Esophagus squamous epithelium (tissue), 5 donors: ENCODE data around the gene MED13L. TPM values are rescaled to one million over a fixed set of nuclear protein-coding genes. Genes with fewer than 3 reads are reported as not detected.

Source experiments
- DNase-seq: peaks from one replicate; lab custom pipeline; 2025; lab: John Stamatoyannopoulos, UW
- H3K27ac ChIP-seq, 4 donors: fragments of 200-600 bp; sonication (generic); one replicate each; pipeline ENCODE4 v1.5.1; 2016 to 2019; ENCODE audit warnings: mild to moderate bottlenecking in 1 of 4
- H3K27me3 ChIP-seq, 4 donors: fragments of 200-600 bp; sonication (generic); 1 replicate in 3 of 4; 2 replicates in 1 of 4; pipeline versions ENCODE4 v1.5.1 to v1.6.0; 2017 to 2021; ENCODE audit warnings: antibody characterized with exemption in 1 of 4
- H3K36me3 ChIP-seq, 3 donors: fragments of 200-600 bp; sonication (generic); one replicate each; pipeline ENCODE4 v1.5.1; 2016 to 2019
- H3K4me1 ChIP-seq, 3 donors: fragments of 200-600 bp; sonication (generic); one replicate each; pipeline ENCODE4 v1.5.1; 2017 to 2019
- H3K4me3 ChIP-seq, 4 donors: fragments of 200-600 bp; sonication (generic); 1 replicate in 3 of 4; 2 replicates in 1 of 4; pipeline ENCODE4 v1.5.1; 2016 to 2019; ENCODE audit warnings: mild to moderate bottlenecking in 2 of 4, moderate library complexity in 1 of 4
- H3K9me3 ChIP-seq, 3 donors: fragments of 200-600 bp; sonication (generic); one replicate each; pipeline ENCODE4 v1.5.1; 2016 to 2019
- POLR2A ChIP-seq, 4 donors: fragments of 450-650 bp; IDR thresholded peaks; one replicate each; pipeline ENCODE4 v1.6.1; 2017; ENCODE audit warnings: antibody characterized with exemption in 4 of 4, mild to moderate bottlenecking in 4 of 4, moderate library complexity in 3 of 4
- WGBS, 2 donors: methylation state at CpG; one replicate each; pipeline ENCODE4 v1.1.5; 2018; 5-methylcytosine and 5-hydroxymethylcytosine counted together
- intact Hi-C: fragments of 100-400 bp; cut with DNase I; formaldehyde crosslinking; loops from one replicate; pipeline ENCODE4 v1.15.0; 2022
- total RNA-seq, 4 donors: library from RNA; depleted of rRNA; stranded (reverse); fragments of >200 nt; gene quantifications; one replicate each; pipeline ENCODE4 v1.1.0, GENCODE V29; 2016
- TF ChIP-seq, protein P1 (sequence below), 6 experiments: fragments of 450-650 bp in 4 of 6; fragments of 200-600 bp in 2 of 6; sonication (generic) in 2 of 6; IDR thresholded peaks; one replicate each; pipeline ENCODE4 v1.5.1; 2016 to 2019; ENCODE audit warnings: antibody characterized with exemption in 6 of 6, mild to moderate bottlenecking in 4 of 6, moderate library complexity in 4 of 6
- donor health status: DM: yes; HTN: yes; CAD: no.

The MED13L gene
- total RNA-seq, 4 donors from 2014 or later = 52.2 to 137 (median 62.1) TPM

- DNase-seq = no peak
- intact Hi-C loops = no loop called here
- Histone ChIP-seq H3K4me3 (no peak overlapping the region), H3K9me3 (no peaks in the 10 kb centered on the region), H3K36me3 (peaks cover 0 to 4% (median 0%) of the 10 kb centered on the region in 3 donors), H3K27me3 (no peaks in the 10 kb centered on the region), H3K27ac (no peak overlapping the region), H3K4me1 (peaks cover 0 to 6% (median 0%) of the 10 kb centered on the region in 3 donors)
- no peak for TF ChIP-seq POLR2A (IDR thresholded peaks at IDR 0.05)
- TF ChIP-seq, protein P1, sequence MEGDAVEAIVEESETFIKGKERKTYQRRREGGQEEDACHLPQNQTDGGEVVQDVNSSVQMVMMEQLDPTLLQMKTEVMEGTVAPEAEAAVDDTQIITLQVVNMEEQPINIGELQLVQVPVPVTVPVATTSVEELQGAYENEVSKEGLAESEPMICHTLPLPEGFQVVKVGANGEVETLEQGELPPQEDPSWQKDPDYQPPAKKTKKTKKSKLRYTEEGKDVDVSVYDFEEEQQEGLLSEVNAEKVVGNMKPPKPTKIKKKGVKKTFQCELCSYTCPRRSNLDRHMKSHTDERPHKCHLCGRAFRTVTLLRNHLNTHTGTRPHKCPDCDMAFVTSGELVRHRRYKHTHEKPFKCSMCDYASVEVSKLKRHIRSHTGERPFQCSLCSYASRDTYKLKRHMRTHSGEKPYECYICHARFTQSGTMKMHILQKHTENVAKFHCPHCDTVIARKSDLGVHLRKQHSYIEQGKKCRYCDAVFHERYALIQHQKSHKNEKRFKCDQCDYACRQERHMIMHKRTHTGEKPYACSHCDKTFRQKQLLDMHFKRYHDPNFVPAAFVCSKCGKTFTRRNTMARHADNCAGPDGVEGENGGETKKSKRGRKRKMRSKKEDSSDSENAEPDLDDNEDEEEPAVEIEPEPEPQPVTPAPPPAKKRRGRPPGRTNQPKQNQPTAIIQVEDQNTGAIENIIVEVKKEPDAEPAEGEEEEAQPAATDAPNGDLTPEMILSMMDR (IDR thresholded peaks at IDR 0.05) = no peak
- 50 to 54% methylated on average over 1 of the region's 1 CpG for WGBS, 2 donors
Observed at GRCh38 chr12:116087962-116088361, 189.5 kb downstream of the MED13L start.

DNA sequence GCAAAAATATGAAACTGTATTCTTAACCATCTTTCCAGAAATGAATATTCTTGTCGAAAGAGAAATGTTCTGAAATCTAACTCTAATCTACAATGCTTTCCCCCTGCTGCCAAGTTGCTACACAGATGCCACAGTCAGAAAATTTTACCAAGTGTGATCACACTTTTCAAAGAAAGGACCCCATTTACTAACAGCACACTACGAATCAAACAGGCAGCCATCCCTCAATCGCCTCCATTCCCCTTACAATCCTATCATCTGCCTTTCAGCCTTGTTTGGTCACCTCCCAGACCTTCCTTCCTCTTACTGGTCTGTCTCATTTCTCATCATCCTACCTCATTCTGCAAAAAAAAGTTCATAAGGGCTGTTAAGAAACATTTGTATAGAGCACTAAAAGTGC is 190.1 kb downstream of the MED13L start:
- intact Hi-C loops = no loop called here
- 67 to 69% methylated on average over 3 of the region's 3 CpGs for WGBS, 2 donors

DNA sequence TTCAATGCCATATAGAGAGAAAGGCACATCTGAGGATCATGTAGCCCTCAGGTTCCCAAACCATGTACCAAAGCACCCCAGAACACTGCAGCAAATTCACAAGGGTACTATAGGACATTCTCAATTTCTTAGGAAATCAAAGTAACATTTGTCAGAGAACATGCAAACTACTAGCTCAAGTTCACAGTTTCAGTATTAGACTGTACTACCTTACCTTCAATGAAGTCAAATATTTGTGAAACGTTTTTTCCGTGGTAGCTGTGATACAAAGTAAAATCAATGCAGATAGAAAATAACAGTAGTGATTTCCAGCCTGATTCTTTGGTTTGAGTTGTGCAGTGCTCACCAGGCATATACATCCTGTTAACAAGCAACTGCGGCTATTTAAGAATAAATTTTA is 197.1 kb downstream of the MED13L start:
- H3K27ac ChIP-seq = no peak overlapping the region
- no peaks in the 10 kb centered on the region for H3K9me3 ChIP-seq
- no peak overlapping the region for H3K4me3 ChIP-seq
- TF ChIP-seq, protein P1 (IDR thresholded peaks at IDR 0.05) = no peak
- no peak for TF ChIP-seq POLR2A (IDR thresholded peaks at IDR 0.05)
- H3K4me1 ChIP-seq = peaks cover 0 to 2% (median 0%) of the 10 kb centered on the region in 3 donors
- peaks cover 0 to 9% (median 4%) of the 10 kb centered on the region in 3 donors for H3K36me3 ChIP-seq
- intact Hi-C loops = no loop called here
- no peaks in the 10 kb centered on the region for H3K27me3 ChIP-seq
- no peak for DNase-seq
- WGBS, 2 donors = 81 to 87% methylated on average over 3 of the region's 3 CpGs

More for the DNA sequence above, 190.1 kb downstream of the MED13L start:
- H3K36me3 ChIP-seq = peaks cover 0 to 4% (median 0%) of the 10 kb centered on the region in 3 donors
- no peak for DNase-seq
- H3K27ac ChIP-seq = no peak overlapping the region
- H3K9me3 ChIP-seq = no peaks in the 10 kb centered on the region
- peaks cover 0 to 6% (median 0%) of the 10 kb centered on the region in 3 donors for H3K4me1 ChIP-seq
- TF ChIP-seq POLR2A (IDR thresholded peaks at IDR 0.05) = no peak
- TF ChIP-seq, protein P1 (IDR thresholded peaks at IDR 0.05) = no peak
- no peaks in the 10 kb centered on the region for H3K27me3 ChIP-seq
- no peak overlapping the region for H3K4me3 ChIP-seq

DNA sequence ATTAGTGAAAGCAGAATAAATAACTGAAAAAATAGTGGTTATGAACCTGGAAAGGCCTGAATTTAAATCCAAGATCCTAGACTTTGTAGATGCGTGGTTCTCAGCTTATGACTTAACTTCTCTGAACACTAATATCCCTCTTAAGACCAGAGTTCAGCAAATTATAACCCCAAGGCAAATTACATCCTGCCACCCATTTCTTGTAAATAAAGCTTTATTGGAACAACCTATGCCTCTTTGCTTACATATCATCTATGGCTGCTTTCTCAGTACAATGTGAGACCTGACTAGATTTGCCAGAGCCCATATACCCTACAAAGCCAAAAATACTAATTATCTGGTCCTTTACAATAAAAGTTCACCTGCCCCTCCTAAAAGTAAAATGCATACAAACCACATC is 199.1 kb downstream of the MED13L start:
- intact Hi-C loops = no loop called here
- Histone ChIP-seq H3K36me3 (peaks cover 0 to 9% (median 0%) of the 10 kb centered on the region in 3 donors), H3K4me1 (peaks cover 0 to 7% (median 0%) of the 10 kb centered on the region in 3 donors), H3K27me3 (no peaks in the 10 kb centered on the region), H3K9me3 (no peaks in the 10 kb centered on the region), H3K27ac (no peak overlapping the region), H3K4me3 (no peak overlapping the region)
- no peak for TF ChIP-seq POLR2A (IDR thresholded peaks at IDR 0.05)
- TF ChIP-seq, protein P1 (IDR thresholded peaks at IDR 0.05) = no peak
- 93 to 94% methylated on average over 1 of the region's 1 CpG for WGBS, 2 donors
- DNase-seq = no peak

DNA sequence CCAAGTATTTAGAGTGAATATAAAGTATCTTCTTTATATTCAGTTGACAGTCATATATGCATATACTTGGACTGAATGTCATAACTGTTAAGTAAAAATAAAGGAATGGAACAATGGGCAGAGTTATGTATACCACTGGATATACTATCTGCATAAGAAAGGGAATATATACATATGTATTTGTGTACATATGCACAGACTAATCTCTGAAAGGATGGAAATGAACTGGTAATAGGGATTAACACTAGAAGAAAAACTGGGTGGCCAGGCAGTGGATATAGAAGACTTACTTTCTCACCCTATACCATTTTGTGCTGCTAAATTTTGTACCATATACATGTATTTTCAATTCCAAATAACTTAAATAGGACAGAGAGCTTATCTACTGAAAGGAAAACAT is 200.1 kb downstream of the MED13L start:
- intact Hi-C loops = no loop called here

More for the DNA sequence above, 200.1 kb downstream of the MED13L start:
- no peaks in the 10 kb centered on the region for H3K27me3 ChIP-seq
- TF ChIP-seq, protein P1 (IDR thresholded peaks at IDR 0.05) = no peak
- TF ChIP-seq POLR2A (IDR thresholded peaks at IDR 0.05) = no peak
- peaks cover 0 to 8% (median 2%) of the 10 kb centered on the region in 3 donors for H3K4me1 ChIP-seq
- H3K27ac ChIP-seq = no peak overlapping the region
- H3K9me3 ChIP-seq = no peaks in the 10 kb centered on the region
- peaks cover 0 to 9% (median 0%) of the 10 kb centered on the region in 3 donors for H3K36me3 ChIP-seq
- no peak for DNase-seq
- no peak overlapping the region for H3K4me3 ChIP-seq
